Measurements from ENCODE around the gene TOMM34.

Gene TOMM34

GRCh38 chr20:44916586-44916985, 43.6 kb downstream of the TOMM34 start:
- TF ChIP-seq, protein P1, sequence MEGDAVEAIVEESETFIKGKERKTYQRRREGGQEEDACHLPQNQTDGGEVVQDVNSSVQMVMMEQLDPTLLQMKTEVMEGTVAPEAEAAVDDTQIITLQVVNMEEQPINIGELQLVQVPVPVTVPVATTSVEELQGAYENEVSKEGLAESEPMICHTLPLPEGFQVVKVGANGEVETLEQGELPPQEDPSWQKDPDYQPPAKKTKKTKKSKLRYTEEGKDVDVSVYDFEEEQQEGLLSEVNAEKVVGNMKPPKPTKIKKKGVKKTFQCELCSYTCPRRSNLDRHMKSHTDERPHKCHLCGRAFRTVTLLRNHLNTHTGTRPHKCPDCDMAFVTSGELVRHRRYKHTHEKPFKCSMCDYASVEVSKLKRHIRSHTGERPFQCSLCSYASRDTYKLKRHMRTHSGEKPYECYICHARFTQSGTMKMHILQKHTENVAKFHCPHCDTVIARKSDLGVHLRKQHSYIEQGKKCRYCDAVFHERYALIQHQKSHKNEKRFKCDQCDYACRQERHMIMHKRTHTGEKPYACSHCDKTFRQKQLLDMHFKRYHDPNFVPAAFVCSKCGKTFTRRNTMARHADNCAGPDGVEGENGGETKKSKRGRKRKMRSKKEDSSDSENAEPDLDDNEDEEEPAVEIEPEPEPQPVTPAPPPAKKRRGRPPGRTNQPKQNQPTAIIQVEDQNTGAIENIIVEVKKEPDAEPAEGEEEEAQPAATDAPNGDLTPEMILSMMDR (conservative IDR thresholded peaks at IDR 0.05; ENCODE audit: low read depth, low read length) = no peak
- Histone ChIP-seq H3K27ac (no peak overlapping the region), H3K4me1 (ENCODE audit: low read depth, poor library complexity, severe bottlenecking) (no peaks in the 10 kb centered on the region), H3K4me2 (no peak overlapping the region), H3K79me2 (ENCODE audit: insufficient read depth, low read depth) (no peaks in the 10 kb centered on the region), H4K20me1 (ENCODE audit: insufficient read depth) (no peaks in the 10 kb centered on the region), H3K9ac (no peak overlapping the region), H3K36me3 (ENCODE audit: insufficient read depth) (no peaks in the 10 kb centered on the region), H2AFZ (ENCODE audit: low read depth) (no peak overlapping the region), H3K27me3 (ENCODE audit: insufficient read depth, low read depth) (no peaks in the 10 kb centered on the region), H3K4me3 (IDR thresholded peaks at IDR 0.05; ENCODE audit: insufficient read depth, low read depth, low read length) (no peak overlapping the region)

GRCh38 chr20:44914924-44915323, 45.3 kb downstream of the TOMM34 start:
- H3K4me1 ChIP-seq (ENCODE audit: low read depth, poor library complexity, severe bottlenecking) = peaks cover 9% of the 10 kb centered on the region
- no peaks in the 10 kb centered on the region for H3K36me3 ChIP-seq (ENCODE audit: insufficient read depth)
- H3K79me2 ChIP-seq (ENCODE audit: insufficient read depth, low read depth) = no peaks in the 10 kb centered on the region
- H3K4me2 ChIP-seq = no peak overlapping the region
- H3K9ac ChIP-seq = no peak overlapping the region
- H3K4me3 ChIP-seq (IDR thresholded peaks at IDR 0.05; ENCODE audit: insufficient read depth, low read depth, low read length) = no peak overlapping the region
- H3K27me3 ChIP-seq (ENCODE audit: insufficient read depth, low read depth) = no peaks in the 10 kb centered on the region
- no peaks in the 10 kb centered on the region for H4K20me1 ChIP-seq (ENCODE audit: insufficient read depth)
- TF ChIP-seq, protein P1 (conservative IDR thresholded peaks at IDR 0.05; ENCODE audit: low read depth, low read length) = no peak
- no peak overlapping the region for H3K27ac ChIP-seq
- H2AFZ ChIP-seq (ENCODE audit: low read depth) = no peak overlapping the region

GRCh38 chr20:44912189-44912588, 48.0 kb downstream of the TOMM34 start:
- Histone ChIP-seq H3K27me3 (ENCODE audit: insufficient read depth, low read depth) (no peaks in the 10 kb centered on the region), H2AFZ (ENCODE audit: low read depth) (no peak overlapping the region), H3K9ac (no peak overlapping the region), H3K79me2 (ENCODE audit: insufficient read depth, low read depth) (no peaks in the 10 kb centered on the region), H4K20me1 (ENCODE audit: insufficient read depth) (no peaks in the 10 kb centered on the region), H3K4me3 (IDR thresholded peaks at IDR 0.05; ENCODE audit: insufficient read depth, low read depth, low read length) (no peak overlapping the region), H3K4me1 (ENCODE audit: low read depth, poor library complexity, severe bottlenecking) (peaks cover 18% of the 10 kb centered on the region), H3K4me2 (no peak overlapping the region), H3K27ac (no peak overlapping the region), H3K36me3 (ENCODE audit: insufficient read depth) (no peaks in the 10 kb centered on the region)
- TF ChIP-seq, protein P1 (conservative IDR thresholded peaks at IDR 0.05; ENCODE audit: low read depth, low read length) = no peak

DNA sequence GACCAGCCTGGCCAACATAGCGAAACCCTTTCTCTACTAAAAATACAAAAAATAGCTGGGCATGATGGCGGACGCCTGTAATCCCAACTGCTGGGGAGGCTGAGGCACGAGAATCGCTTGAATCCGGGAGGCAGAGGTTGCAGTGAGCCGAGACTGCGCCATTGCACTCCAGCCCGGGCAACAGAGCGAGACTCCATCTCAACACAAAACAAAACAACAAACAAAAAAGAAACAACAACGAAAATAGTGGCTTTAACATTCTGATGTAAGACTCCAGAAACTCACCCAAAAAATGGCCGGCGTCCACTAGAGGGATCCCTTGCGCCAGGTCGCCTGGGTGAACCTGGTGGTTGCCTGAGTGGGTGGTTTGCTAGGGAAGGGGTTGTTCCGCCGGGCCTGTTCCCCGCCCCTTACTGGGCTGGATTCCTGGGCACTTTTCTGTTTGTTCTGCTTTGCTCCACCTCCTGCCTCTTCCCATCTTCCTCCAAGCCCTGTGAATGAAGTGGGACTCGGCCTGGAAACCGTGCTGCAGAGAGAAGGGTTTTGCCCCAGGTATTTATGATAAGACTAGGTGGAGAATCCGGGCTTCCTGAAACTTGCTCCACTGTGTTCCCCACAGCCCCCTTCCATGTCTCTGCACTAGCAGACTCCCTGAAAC, 48.8 kb downstream of the TOMM34 start:
- H3K27ac ChIP-seq = no peak overlapping the region
- TF ChIP-seq, protein P1 (conservative IDR thresholded peaks at IDR 0.05; ENCODE audit: low read depth, low read length) = peak; percentile 51
- H4K20me1 ChIP-seq (ENCODE audit: insufficient read depth) = no peaks in the 10 kb centered on the region
- peaks cover 18% of the 10 kb centered on the region for H3K4me1 ChIP-seq (ENCODE audit: low read depth, poor library complexity, severe bottlenecking)
- H2AFZ ChIP-seq (ENCODE audit: low read depth) = no peak overlapping the region
- H3K79me2 ChIP-seq (ENCODE audit: insufficient read depth, low read depth) = no peaks in the 10 kb centered on the region
- no peak overlapping the region for H3K9ac ChIP-seq
- H3K36me3 ChIP-seq (ENCODE audit: insufficient read depth) = no peaks in the 10 kb centered on the region
- 0 out of 2 replicates have a peak overlapping the region, but pooled peaks have one; percentile 96 for H3K4me2 ChIP-seq
- no peaks in the 10 kb centered on the region for H3K27me3 ChIP-seq (ENCODE audit: insufficient read depth, low read depth)
- no peak overlapping the region for H3K4me3 ChIP-seq (IDR thresholded peaks at IDR 0.05; ENCODE audit: insufficient read depth, low read depth, low read length)
